Measurements from ENCODE around the gene TSPAN7. TPM values are rescaled to one million over a fixed set of nuclear protein-coding genes. Genes with fewer than 3 reads are reported as not detected.

The TSPAN7 gene
- total and polyA plus RNA-seq, 10 donors = 7.2 to 158 (median 58.5) TPM

GRCh38 chrX:38618180-38618579 is 56.8 kb downstream of the TSPAN7 start:
- peaks cover 0 to 8% (median 0%) of the 10 kb centered on the region in 7 donors for H3K27me3 ChIP-seq (replicated peaks in 1 of 7)
- TF ChIP-seq, protein P1, sequence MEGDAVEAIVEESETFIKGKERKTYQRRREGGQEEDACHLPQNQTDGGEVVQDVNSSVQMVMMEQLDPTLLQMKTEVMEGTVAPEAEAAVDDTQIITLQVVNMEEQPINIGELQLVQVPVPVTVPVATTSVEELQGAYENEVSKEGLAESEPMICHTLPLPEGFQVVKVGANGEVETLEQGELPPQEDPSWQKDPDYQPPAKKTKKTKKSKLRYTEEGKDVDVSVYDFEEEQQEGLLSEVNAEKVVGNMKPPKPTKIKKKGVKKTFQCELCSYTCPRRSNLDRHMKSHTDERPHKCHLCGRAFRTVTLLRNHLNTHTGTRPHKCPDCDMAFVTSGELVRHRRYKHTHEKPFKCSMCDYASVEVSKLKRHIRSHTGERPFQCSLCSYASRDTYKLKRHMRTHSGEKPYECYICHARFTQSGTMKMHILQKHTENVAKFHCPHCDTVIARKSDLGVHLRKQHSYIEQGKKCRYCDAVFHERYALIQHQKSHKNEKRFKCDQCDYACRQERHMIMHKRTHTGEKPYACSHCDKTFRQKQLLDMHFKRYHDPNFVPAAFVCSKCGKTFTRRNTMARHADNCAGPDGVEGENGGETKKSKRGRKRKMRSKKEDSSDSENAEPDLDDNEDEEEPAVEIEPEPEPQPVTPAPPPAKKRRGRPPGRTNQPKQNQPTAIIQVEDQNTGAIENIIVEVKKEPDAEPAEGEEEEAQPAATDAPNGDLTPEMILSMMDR (IDR thresholded peaks at IDR 0.05 in 8 of 11, conservative IDR thresholded peaks at IDR 0.05 in 3 of 11) = no peak
- TF ChIP-seq POLR2AphosphoS5 (IDR thresholded peaks at IDR 0.05) = no peak
- TF ChIP-seq POLR2A (IDR thresholded peaks at IDR 0.05) = no peak
- H3K4me3 ChIP-seq = no peak overlapping the region
- H3K27ac ChIP-seq = no peak overlapping the region
- H3K4me1 ChIP-seq = peaks cover 0 to 5% (median 0%) of the 10 kb centered on the region in 6 donors
- no peaks in the 10 kb centered on the region for H3K36me3 ChIP-seq
- DNase-seq = no peak
- H3K9me3 ChIP-seq = no peaks in the 10 kb centered on the region
- 11 to 30% (median 11%) methylated on average over 5 of the region's 5 CpGs for WGBS, 5 donors
- intact Hi-C loops (cut with DNase I; ENCODE audit: low total_unique reads) = no loop called here

DNA sequence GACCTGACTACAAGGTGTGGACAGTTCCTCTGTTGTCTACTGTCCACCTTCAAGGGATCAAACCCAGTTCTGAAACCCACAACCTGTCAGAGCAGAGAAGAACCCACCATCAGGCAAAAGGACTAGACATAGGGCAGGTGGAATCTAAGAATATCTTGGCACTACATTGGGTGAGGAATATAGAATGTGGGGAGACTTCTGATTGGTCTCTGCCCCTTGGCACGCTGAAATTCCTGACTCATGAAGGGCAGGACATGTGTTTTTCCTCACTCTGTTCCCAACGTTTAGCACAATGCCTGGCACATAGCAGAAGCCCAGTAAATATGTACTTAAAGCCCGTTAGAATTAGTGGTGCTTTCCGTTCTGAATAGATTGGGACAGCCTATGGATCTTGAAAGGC is 59.3 kb downstream of the TSPAN7 start:
- Histone ChIP-seq H3K9me3 (no peaks in the 10 kb centered on the region), H3K4me1 (peaks cover 0 to 5% (median 0%) of the 10 kb centered on the region in 6 donors), H3K4me3 (no peak overlapping the region), H3K36me3 (no peaks in the 10 kb centered on the region), H3K27ac (no peak overlapping the region), H3K27me3 (replicated peaks in 1 of 7) (peaks cover 0 to 8% (median 0%) of the 10 kb centered on the region in 7 donors)
- intact Hi-C loops (cut with DNase I; ENCODE audit: low total_unique reads) = no loop called here
- no peak for DNase-seq
- TF ChIP-seq POLR2A (IDR thresholded peaks at IDR 0.05) (no peak), POLR2AphosphoS5 (IDR thresholded peaks at IDR 0.05) (no peak)
- TF ChIP-seq, protein P1 (IDR thresholded peaks at IDR 0.05 in 8 of 11, conservative IDR thresholded peaks at IDR 0.05 in 3 of 11) = no peak
- 60 to 90% (median 81%) methylated on average over 4 of the region's 4 CpGs for WGBS, 5 donors

DNA sequence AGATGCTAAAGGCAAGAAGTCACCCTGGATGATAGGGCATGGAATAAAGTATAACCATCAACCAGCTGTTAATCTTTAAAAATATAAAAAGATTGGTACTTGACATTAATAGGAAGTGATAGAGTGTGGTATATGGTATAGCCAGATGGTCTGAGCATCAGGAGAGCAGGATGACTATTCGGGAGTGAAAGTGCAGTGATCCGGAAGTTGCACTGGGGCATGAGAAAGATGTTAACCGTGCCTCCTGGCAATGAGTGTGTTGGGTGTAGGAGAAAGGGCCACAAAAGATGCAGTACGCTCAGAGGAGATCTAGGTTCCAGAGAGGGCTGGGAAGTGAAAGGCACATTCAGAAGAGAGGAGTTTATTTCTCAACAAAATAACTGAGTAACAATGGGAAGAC is 65.0 kb downstream of the TSPAN7 start:
- Histone ChIP-seq H3K27me3 (replicated peaks in 1 of 7) (peaks cover 0 to 8% (median 0%) of the 10 kb centered on the region in 7 donors), H3K27ac (no peak overlapping the region), H3K36me3 (no peaks in the 10 kb centered on the region), H3K9me3 (no peaks in the 10 kb centered on the region), H3K4me3 (no peak overlapping the region), H3K4me1 (no peaks in the 10 kb centered on the region)
- intact Hi-C loops (cut with DNase I; ENCODE audit: low total_unique reads) = no loop called here
- 71 to 91% (median 84%) methylated on average over 4 of the region's 4 CpGs for WGBS, 5 donors
- TF ChIP-seq POLR2A (IDR thresholded peaks at IDR 0.05) = no peak
- TF ChIP-seq POLR2AphosphoS5 (IDR thresholded peaks at IDR 0.05) = no peak
- TF ChIP-seq, protein P1 (IDR thresholded peaks at IDR 0.05 in 8 of 11, conservative IDR thresholded peaks at IDR 0.05 in 3 of 11) = no peak
- no peak for DNase-seq

- no peaks in the 10 kb centered on the region for H3K27me3 ChIP-seq (replicated peaks in 1 of 7)
- no peak for DNase-seq
These were observed 66.3 kb downstream of the TSPAN7 start for GRCh38 chrX:38627683-38628082.

More at GRCh38 chrX:38627683-38628082, 66.3 kb downstream of the TSPAN7 start:
- Histone ChIP-seq H3K4me1 (no peaks in the 10 kb centered on the region), H3K9me3 (no peaks in the 10 kb centered on the region), H3K36me3 (no peaks in the 10 kb centered on the region), H3K27ac (no peak overlapping the region), H3K4me3 (no peak overlapping the region)
- TF ChIP-seq, protein P1 (IDR thresholded peaks at IDR 0.05 in 8 of 11, conservative IDR thresholded peaks at IDR 0.05 in 3 of 11) = peak in 8 of 11 experiments; percentile 19 to 56 (median 42)
- TF ChIP-seq POLR2A (IDR thresholded peaks at IDR 0.05) = no peak
- no peak for TF ChIP-seq POLR2AphosphoS5 (IDR thresholded peaks at IDR 0.05)
- intact Hi-C loops (cut with DNase I; ENCODE audit: low total_unique reads) = no loop called here

All from spleen (tissue), 11 donors.